GM21825 (cell line): ENCODE results near the gene CYP2W1.

ENCODE experiments used
- ATAC-seq: cut with Tn5 transposase; IDR thresholded peaks from one replicate; pipeline ENCODE4 v1.9.1; 2021; ENCODE audit warnings: mild to moderate bottlenecking, moderate library complexity; ENCODE audit not compliant: unreplicated experiment

CYP2W1 gene

GRCh38 chr7:978416-979091, 4.4 kb upstream of the CYP2W1 start:
- ATAC-seq = no peak

- ATAC-seq = no peak
These were observed 3.8 kb upstream of the CYP2W1 start for GRCh38 chr7:979151-979550.

- no peak for ATAC-seq
These were observed 3.0 kb upstream of the CYP2W1 start for GRCh38 chr7:979886-980571.

- ATAC-seq = no peak
These were observed 1.0 kb upstream of the CYP2W1 start for GRCh38 chr7:981793-982510.

- no peak for ATAC-seq
These were observed 424 bp upstream of the CYP2W1 start for GRCh38 chr7:982511-983003.

- no peak for ATAC-seq
These were observed 663 bp downstream of the CYP2W1 start for GRCh38 chr7:983616-984071.

GRCh38 chr7:984361-985126, 1.6 kb downstream of the CYP2W1 start:
- no peak for ATAC-seq

GRCh38 chr7:985127-985416, 2.1 kb downstream of the CYP2W1 start:
- no peak for ATAC-seq

GRCh38 chr7:985915-986741, 3.1 kb downstream of the CYP2W1 start:
- no peak for ATAC-seq

- no peak for ATAC-seq
These were observed 4.1 kb downstream of the CYP2W1 start for GRCh38 chr7:986766-987751.

- ATAC-seq = no peak
These were observed 4.9 kb downstream of the CYP2W1 start for GRCh38 chr7:987909-988308.

GRCh38 chr7:988426-988911, 5.5 kb downstream of the CYP2W1 start:
- ATAC-seq = no peak

GRCh38 chr7:988963-989529, 6.1 kb downstream of the CYP2W1 start:
- no peak for ATAC-seq

GRCh38 chr7:990352-990932, 7.5 kb downstream of the CYP2W1 start:
- ATAC-seq = no peak

- ATAC-seq = no peak
These were observed 8.2 kb downstream of the CYP2W1 start for GRCh38 chr7:990933-991728.

- no peak for ATAC-seq
These were observed 9.0 kb downstream of the CYP2W1 start for GRCh38 chr7:991729-992656.
